PC-9 (cell line): ENCODE results near the gene CD300LB.

Experiments
- CTCF ChIP-seq: fragments of 200-600 bp; sonication (generic); conservative IDR thresholded peaks from 2 replicates; pipeline ENCODE4 v1.6.1; 2017; ENCODE audit warnings: mixed run types, antibody characterized with exemption, mild to moderate bottlenecking, moderate library complexity
- EZH2 ChIP-seq: fragments of 200-600 bp; sonication (generic); IDR thresholded peaks from 2 replicates; pipeline ENCODE4 v1.8.0; 2017; ENCODE audit warnings: antibody characterized with exemption, low read depth

- no peak for TF ChIP-seq CTCF
- no peak for TF ChIP-seq EZH2
Measured at GRCh38 chr17:74485022-74485743, 46.1 kb downstream of the CD300LB start.
